H9 (cell line): ENCODE measurements around the gene VAMP2. TPM values are rescaled to one million over a fixed set of nuclear protein-coding genes. Genes with fewer than 3 reads are reported as not detected.

Source experiments
- DNase-seq: peaks from one replicate; pipeline ENCODE4 v3.0.0-alpha.2; 2017
- H2AFZ ChIP-seq: one replicate; pipeline ENCODE4 v1.6.1; 2013; ENCODE audit warnings: mild to moderate bottlenecking, low read length, control low read depth, moderate library complexity
- H2AK5ac ChIP-seq: 2 replicates; pipeline ENCODE4 v1.6.1; 2013; ENCODE audit warnings: low read length, control low read depth, mixed read lengths; ENCODE audit not compliant: insufficient read length
- H2BK120ac ChIP-seq: one replicate; pipeline ENCODE4 v1.6.1; 2013; ENCODE audit warnings: low read depth, mild to moderate bottlenecking, low read length, control low read depth, inconsistent platforms; ENCODE audit not compliant: poor library complexity, severe bottlenecking
- H2BK12ac ChIP-seq: 2 replicates; pipeline ENCODE4 v1.6.1; 2013; ENCODE audit warnings: low read length, control low read depth, mixed read lengths, low read depth; ENCODE audit not compliant: insufficient read length
- H2BK15ac ChIP-seq: 2 replicates; pipeline ENCODE4 v1.6.1; 2013; ENCODE audit warnings: low read depth, low read length, control low read depth
- H2BK20ac ChIP-seq: one replicate; pipeline ENCODE4 v1.6.1; 2013; ENCODE audit warnings: low read depth, mild to moderate bottlenecking, low read length, control low read depth, inconsistent platforms; ENCODE audit not compliant: poor library complexity, severe bottlenecking
- H2BK5ac ChIP-seq: 2 replicates; pipeline ENCODE4 v1.6.1; 2013; ENCODE audit warnings: low read length, control low read depth, mixed read lengths; ENCODE audit not compliant: insufficient read length
- H3K14ac ChIP-seq: 2 replicates; pipeline ENCODE4 v1.6.1; 2013; ENCODE audit warnings: low read length, control low read depth; ENCODE audit not compliant: insufficient read depth
- H3K18ac ChIP-seq: 2 replicates; pipeline ENCODE4 v1.6.1; 2013; ENCODE audit warnings: low read depth, mild to moderate bottlenecking, mixed read lengths, low read length, control low read depth; ENCODE audit not compliant: insufficient read length
- H3K23ac ChIP-seq: 2 replicates; pipeline ENCODE4 v1.6.1; 2013; ENCODE audit warnings: low read length, control low read depth, mixed read lengths, low read depth; ENCODE audit not compliant: insufficient read length
- H3K23me2 ChIP-seq: 2 replicates; pipeline ENCODE4 v1.6.1; 2013; ENCODE audit warnings: low read depth, mild to moderate bottlenecking, mixed read lengths, low read length, control low read depth; ENCODE audit not compliant: insufficient read length, poor library complexity, severe bottlenecking
- H3K27ac ChIP-seq: 2 replicates; pipeline ENCODE4 v1.5.1; 2013; ENCODE audit warnings: low read length, control low read depth, mixed read lengths, low read depth; ENCODE audit not compliant: insufficient read length
- H3K27me3 ChIP-seq: 2 replicates; pipeline ENCODE4 v1.6.1; 2013; ENCODE audit warnings: low read length, control low read depth, inconsistent platforms; ENCODE audit not compliant: insufficient read depth
- H3K4ac ChIP-seq: 2 replicates; pipeline ENCODE4 v1.6.1; 2013; ENCODE audit warnings: low read depth, mild to moderate bottlenecking, control low read depth, inconsistent platforms, low read length, moderate library complexity
- H3K4me1 ChIP-seq: 2 replicates; pipeline ENCODE4 v1.6.1; 2013; ENCODE audit warnings: low read length, control low read depth, inconsistent platforms; ENCODE audit not compliant: insufficient read depth
- H3K4me2 ChIP-seq: 2 replicates; pipeline ENCODE4 v1.6.1; 2013; ENCODE audit warnings: low read length, control low read depth, mixed read lengths; ENCODE audit not compliant: insufficient read length, insufficient read depth
- H3K56ac ChIP-seq: 2 replicates; pipeline ENCODE4 v1.6.1; 2013; ENCODE audit warnings: low read depth, mild to moderate bottlenecking, mixed read lengths, low read length, control low read depth; ENCODE audit not compliant: insufficient read length
- H3K79me1 ChIP-seq: 2 replicates; pipeline ENCODE4 v1.6.1; 2013; ENCODE audit warnings: low read depth, mild to moderate bottlenecking, moderate library complexity, low read length, control low read depth, inconsistent platforms; ENCODE audit not compliant: insufficient read depth, poor library complexity, severe bottlenecking
- H3K79me2 ChIP-seq: 2 replicates; pipeline ENCODE4 v1.6.1; 2013; ENCODE audit warnings: low read length, control low read depth, inconsistent platforms; ENCODE audit not compliant: insufficient read depth
- H3K9ac ChIP-seq: 2 replicates; pipeline ENCODE4 v1.6.1; 2013; ENCODE audit warnings: low read length, control low read depth, mixed read lengths; ENCODE audit not compliant: insufficient read length; ENCODE audit errors: extremely low read depth
- H3K9me3 ChIP-seq: one replicate; pipeline ENCODE4 v1.6.1; 2013; ENCODE audit warnings: low read depth, low read length, inconsistent platforms; ENCODE audit not compliant: control insufficient read depth
- H3T11ph ChIP-seq: one replicate; pipeline ENCODE4 v1.6.1; 2013; ENCODE audit warnings: mild to moderate bottlenecking, low read length, control low read depth, inconsistent platforms
- H4K20me1 ChIP-seq: one replicate; pipeline ENCODE4 v1.6.1; 2013; ENCODE audit not compliant: control insufficient read depth, insufficient read length, insufficient read depth
- H4K5ac ChIP-seq: 2 replicates; pipeline ENCODE4 v1.6.1; 2013; ENCODE audit warnings: low read depth, mild to moderate bottlenecking, mixed read lengths, low read length, control low read depth; ENCODE audit not compliant: insufficient read length
- H4K8ac ChIP-seq: replicated peaks from 2 replicates; pipeline ENCODE4 v1.6.1; 2013; ENCODE audit warnings: low read length, control low read depth, mixed read lengths, low read depth; ENCODE audit not compliant: insufficient read length
- H4K91ac ChIP-seq: 2 replicates; pipeline ENCODE4 v1.6.1; 2013; ENCODE audit warnings: low read depth, mild to moderate bottlenecking, moderate library complexity, mixed read lengths, low read length, control low read depth; ENCODE audit not compliant: insufficient read length
- H3K27ac Mint-ChIP-seq, 3 experiments: 2 replicates in 2 of 3; 3 replicates in 1 of 3; pipeline ENCODE4 v1.8.0; 2020 to 2021; ENCODE audit warnings: mixed read lengths in 3 of 3, mild to moderate bottlenecking in 1 of 3, moderate library complexity in 1 of 3
- H3K27me3 Mint-ChIP-seq: 2 replicates; pipeline ENCODE4 v1.8.0; 2021; ENCODE audit warnings: low read depth, mild to moderate bottlenecking, moderate library complexity, mixed read lengths
- H3K36me3 Mint-ChIP-seq, 3 experiments: 2 replicates in 2 of 3; 3 replicates in 1 of 3; pipeline ENCODE4 v1.8.0; 2020 to 2021; ENCODE audit warnings: low read depth in 3 of 3, mixed read lengths in 3 of 3; ENCODE audit not compliant: insufficient read depth in 1 of 3
- H3K4me1 Mint-ChIP-seq, 2 experiments: 2 replicates each; pipeline ENCODE4 v1.8.0; 2020; ENCODE audit warnings: mixed read lengths in 2 of 2
- H3K4me3 Mint-ChIP-seq, 2 experiments: 2 replicates in 1 of 2; 3 replicates in 1 of 2; pipeline ENCODE4 v1.8.0; 2020 to 2021; ENCODE audit warnings: mild to moderate bottlenecking in 2 of 2, mixed read lengths in 2 of 2, moderate library complexity in 1 of 2
- H3K9me3 Mint-ChIP-seq, 2 experiments: 2 replicates in 1 of 2; 3 replicates in 1 of 2; pipeline ENCODE4 v1.8.0; 2020; ENCODE audit warnings: mild to moderate bottlenecking in 2 of 2, mixed read lengths in 2 of 2, moderate library complexity in 1 of 2
- CTCF ChIP-seq: fragments of 200-600 bp; sonication (generic); conservative IDR thresholded peaks from 3 replicates; pipeline ENCODE4 v1.8.0; 2021; ENCODE audit warnings: antibody characterized with exemption, mild to moderate bottlenecking
- WGBS: extraction: QIAGEN DNeasy Blood & Tissue Kit; methylation state at CpG from one replicate; pipeline ENCODE4 v1.1.7; 2013; ENCODE audit warnings: missing lambda C conversion rate, low lambda C conversion rate, mixed read lengths; ENCODE audit not compliant: insufficient read length; ENCODE audit errors: extremely low coverage; 5-methylcytosine and 5-hydroxymethylcytosine counted together
- total RNA-seq: library from RNA; stranded (reverse); gene quantifications from 2 replicates; pipeline ENCODE4 v1.2.1, GENCODE V29; 2021

Gene VAMP2
- total RNA-seq, 1 experiment from 2014 or later, result 22.8 TPM

DNA sequence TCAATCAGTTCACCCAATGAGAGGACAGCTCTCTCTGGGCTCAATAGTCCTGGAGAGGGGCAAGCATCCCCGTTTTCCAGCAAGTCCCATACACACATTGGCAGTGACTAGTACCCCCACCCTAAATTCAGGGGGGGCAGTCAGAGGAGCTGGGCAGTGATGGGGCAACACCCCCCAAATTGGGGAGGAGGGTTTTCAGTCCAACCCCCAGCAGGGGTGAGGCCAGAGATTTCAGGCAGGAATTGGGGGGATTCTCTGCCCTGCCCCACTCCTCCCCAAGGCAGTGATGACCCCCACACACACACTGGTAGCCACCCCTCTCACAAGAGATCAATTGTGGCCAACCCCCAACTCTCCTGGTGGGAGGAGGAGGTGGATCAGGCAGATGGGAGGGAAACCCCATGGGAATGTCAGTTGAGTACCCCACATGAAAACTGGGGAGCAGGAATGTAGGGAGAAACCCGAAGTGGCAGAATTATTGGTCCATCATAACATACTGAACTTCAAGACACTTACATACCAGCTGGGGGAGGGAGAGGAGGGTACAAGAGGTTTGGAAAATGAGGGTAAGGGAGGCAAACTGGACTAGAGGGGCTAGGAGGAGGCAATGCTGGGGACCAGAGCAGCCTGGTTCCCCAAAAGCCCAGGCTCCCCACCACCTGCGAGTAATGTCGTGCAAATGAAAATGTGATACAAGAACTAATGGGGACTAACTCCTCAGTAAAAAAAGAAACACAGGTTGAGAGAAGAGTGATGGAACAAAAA lies 3.1 kb downstream of the VAMP2 start:
- H4K20me1 ChIP-seq, result no peaks in the 10 kb centered on the region
- no peak overlapping the region for H2AK5ac ChIP-seq
- H3K4me2 ChIP-seq, result no peak overlapping the region
- no peak overlapping the region for H4K91ac ChIP-seq
- peaks cover 1% of the 10 kb centered on the region; the same call in 1 of the 2 replicates for H3K27me3 Mint-ChIP-seq
- peaks cover 29 to 34% of the 10 kb centered on the region in 2 experiments for H3K4me1 Mint-ChIP-seq
- no peak overlapping the region for H4K8ac ChIP-seq
- no peak for TF ChIP-seq CTCF
- H3K4me1 ChIP-seq, result peaks cover 3% of the 10 kb centered on the region; the same call in 1 of the 2 replicates
- no peak overlapping the region for H3K27ac ChIP-seq
- no peak overlapping the region for H2AFZ ChIP-seq
- peak overlapping the region in 1 of 2 experiments; percentile 69; a peak in 4 of 5 replicates for H3K4me3 Mint-ChIP-seq
- no peak overlapping the region for H2BK12ac ChIP-seq
- H4K5ac ChIP-seq, result no peak overlapping the region
- no peaks in the 10 kb centered on the region for H3K9me3 Mint-ChIP-seq
- no peak overlapping the region for H3T11ph ChIP-seq
- H3K27ac Mint-ChIP-seq, result peak overlapping the region in 1 of 3 experiments; percentile 59; a peak in 2 of 7 replicates
- no peak overlapping the region for H3K14ac ChIP-seq
- H3K18ac ChIP-seq, result no peak overlapping the region
- peaks cover 10 to 26% (median 22%) of the 10 kb centered on the region in 3 experiments for H3K36me3 Mint-ChIP-seq
- no peaks in the 10 kb centered on the region for H3K9me3 ChIP-seq
- H3K4ac ChIP-seq, result no peak overlapping the region
- no peaks in the 10 kb centered on the region for H3K27me3 ChIP-seq
- no peak overlapping the region for H2BK120ac ChIP-seq
- H3K9ac ChIP-seq, result no peak overlapping the region
- WGBS, result no CpG with 5 or more reads among the region's 4 CpGs
- DNase-seq, result no peak
- H3K23me2 ChIP-seq, result peaks cover 22% of the 10 kb centered on the region
- H3K79me1 ChIP-seq, result no peaks in the 10 kb centered on the region
- no peak overlapping the region for H2BK20ac ChIP-seq
- H2BK15ac ChIP-seq, result no peak overlapping the region
- no peak overlapping the region for H3K23ac ChIP-seq
- no peaks in the 10 kb centered on the region for H3K79me2 ChIP-seq
- H2BK5ac ChIP-seq, result no peak overlapping the region
- no peak overlapping the region for H3K56ac ChIP-seq
